ENCODE measurements around the gene SLC47A2.

Gene SLC47A2

DNA sequence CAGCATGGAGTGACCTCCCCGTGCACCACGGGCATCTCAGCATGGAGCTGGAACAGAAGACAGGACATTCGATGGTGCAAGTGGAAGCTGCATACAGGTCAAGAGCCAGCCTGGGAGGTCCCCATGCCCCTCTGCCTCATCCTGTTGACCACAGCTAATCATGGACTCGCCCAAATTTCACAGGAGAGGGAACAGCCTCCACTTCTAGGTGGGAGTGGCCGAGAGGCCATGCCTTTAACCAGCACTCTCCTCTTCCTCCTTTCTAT is 3.8 kb upstream of the SLC47A2 start:
- TF ChIP-seq EZH2phosphoT487 (IDR thresholded peaks at IDR 0.05; ENCODE audit: borderline replicate concordance) (no peak), CTCF (conservative IDR thresholded peaks at IDR 0.05; ENCODE audit: low read length) (no peak)
- Histone ChIP-seq H3K9me2 (replicated peaks; ENCODE audit: low read depth, low read length) (no peaks in the 10 kb centered on the region), H3K4me1 (ENCODE audit: insufficient read depth, low read length, poor library complexity, severe bottlenecking) (no peaks in the 10 kb centered on the region), H3K9me3 (ENCODE audit: insufficient read depth, low read depth, low read length) (no peaks in the 10 kb centered on the region), H3K27me3 (ENCODE audit: insufficient read depth, low read length, poor library complexity, severe bottlenecking) (no peaks in the 10 kb centered on the region), H3K4me3 (ENCODE audit: low read length, poor library complexity, severe bottlenecking) (no peak overlapping the region), H3K9ac (ENCODE audit: low read depth, low read length, poor library complexity, severe bottlenecking) (no peak overlapping the region), H3K79me2 (ENCODE audit: insufficient read depth, low read length) (no peaks in the 10 kb centered on the region), H3K4me2 (ENCODE audit: low read depth, low read length, poor library complexity, severe bottlenecking) (no peak overlapping the region), H3K36me3 (ENCODE audit: insufficient read depth, low read length) (no peaks in the 10 kb centered on the region), H2AFZ (ENCODE audit: low read length) (no peak overlapping the region), H4K20me1 (ENCODE audit: insufficient read depth, low read length, poor library complexity, severe bottlenecking) (no peaks in the 10 kb centered on the region), H3F3A (ENCODE audit: low read depth) (no peaks in the 10 kb centered on the region)

- Histone ChIP-seq H3F3A (ENCODE audit: low read depth) (no peaks in the 10 kb centered on the region), H4K20me1 (ENCODE audit: insufficient read depth, low read length, poor library complexity, severe bottlenecking) (no peaks in the 10 kb centered on the region), H3K4me1 (ENCODE audit: insufficient read depth, low read length, poor library complexity, severe bottlenecking) (no peaks in the 10 kb centered on the region), H2AFZ (ENCODE audit: low read length) (no peak overlapping the region), H3K27me3 (ENCODE audit: insufficient read depth, low read length, poor library complexity, severe bottlenecking) (no peaks in the 10 kb centered on the region), H3K9ac (ENCODE audit: low read depth, low read length, poor library complexity, severe bottlenecking) (no peak overlapping the region), H3K4me2 (ENCODE audit: low read depth, low read length, poor library complexity, severe bottlenecking) (no peak overlapping the region), H3K4me3 (ENCODE audit: low read length, poor library complexity, severe bottlenecking) (no peak overlapping the region), H3K79me2 (ENCODE audit: insufficient read depth, low read length) (no peaks in the 10 kb centered on the region), H3K36me3 (ENCODE audit: insufficient read depth, low read length) (no peaks in the 10 kb centered on the region), H3K9me3 (ENCODE audit: insufficient read depth, low read depth, low read length) (no peaks in the 10 kb centered on the region), H3K9me2 (replicated peaks; ENCODE audit: low read depth, low read length) (no peaks in the 10 kb centered on the region)
- TF ChIP-seq CTCF (conservative IDR thresholded peaks at IDR 0.05; ENCODE audit: low read length) (no peak), EZH2phosphoT487 (IDR thresholded peaks at IDR 0.05; ENCODE audit: borderline replicate concordance) (no peak)
Observed at GRCh38 chr17:19719355-19720209, 3.2 kb upstream of the SLC47A2 start.

- Histone ChIP-seq H3K79me2 (ENCODE audit: insufficient read depth, low read length) (no peaks in the 10 kb centered on the region), H3K9me2 (replicated peaks; ENCODE audit: low read depth, low read length) (no peaks in the 10 kb centered on the region), H3K27me3 (ENCODE audit: insufficient read depth, low read length, poor library complexity, severe bottlenecking) (no peaks in the 10 kb centered on the region), H4K20me1 (ENCODE audit: insufficient read depth, low read length, poor library complexity, severe bottlenecking) (no peaks in the 10 kb centered on the region), H2AFZ (ENCODE audit: low read length) (no peak overlapping the region), H3K4me2 (ENCODE audit: low read depth, low read length, poor library complexity, severe bottlenecking) (no peak overlapping the region), H3K9me3 (ENCODE audit: insufficient read depth, low read depth, low read length) (no peaks in the 10 kb centered on the region), H3K36me3 (ENCODE audit: insufficient read depth, low read length) (no peaks in the 10 kb centered on the region), H3F3A (ENCODE audit: low read depth) (no peaks in the 10 kb centered on the region), H3K4me3 (ENCODE audit: low read length, poor library complexity, severe bottlenecking) (no peak overlapping the region), H3K4me1 (ENCODE audit: insufficient read depth, low read length, poor library complexity, severe bottlenecking) (no peaks in the 10 kb centered on the region), H3K9ac (ENCODE audit: low read depth, low read length, poor library complexity, severe bottlenecking) (no peak overlapping the region)
- TF ChIP-seq CTCF (conservative IDR thresholded peaks at IDR 0.05; ENCODE audit: low read length) (no peak), EZH2phosphoT487 (IDR thresholded peaks at IDR 0.05; ENCODE audit: borderline replicate concordance) (no peak)
Observed at GRCh38 chr17:19718613-19719354, 2.4 kb upstream of the SLC47A2 start.

Data from Loucy (cell line).